H1 (cell line): ENCODE measurements around the gene PYY. TPM values are rescaled to one million over a fixed set of nuclear protein-coding genes. Genes with fewer than 3 reads are reported as not detected.

Experiments
- CTCF ChIA-PET: fragments of 300-600 bp; sonication (Branson Sonifier 250); formaldehyde crosslinking; loops from one replicate; lab custom pipeline; 2021; ENCODE audit not compliant: partially characterized antibody; lab: Charles Lee
- POLR2A ChIA-PET: fragments of 300-600 bp; sonication (Branson Sonifier 250); formaldehyde crosslinking; loops from one replicate; lab custom pipeline; 2021; ENCODE audit warnings: inconsistent platforms; ENCODE audit not compliant: partially characterized antibody; lab: Charles Lee
- DNase-seq, 2 experiments: peaks; one replicate each; pipeline versions ENCODE4 v3.0.0 to v3.0.0-alpha.2; 2010 to 2022; ENCODE audit warnings: low spot score in 2 of 2, low read depth in 1 of 2, mixed read lengths in 1 of 2
- FAIRE-seq: peaks from 2 replicates; lab custom pipeline; 2011; peaks lifted over from hg19 to GRCh38; lab: Jason Lieb, UNC
- H2AFZ ChIP-seq: 2 replicates; pipeline ENCODE4 v1.8.1; 2012; ENCODE audit warnings: low read length, inconsistent platforms
- H2AK5ac ChIP-seq: 2 replicates; pipeline ENCODE4 v1.6.1; 2013; ENCODE audit warnings: low read depth, low read length
- H2BK120ac ChIP-seq: replicated peaks from 2 replicates; pipeline ENCODE3; 2013; ENCODE audit warnings: low read depth, low read length, inconsistent platforms
- H2BK12ac ChIP-seq: 2 replicates; pipeline ENCODE4 v1.6.1; 2013; ENCODE audit warnings: low read depth, low read length
- H2BK15ac ChIP-seq: 2 replicates; pipeline ENCODE4 v1.6.1; 2013; ENCODE audit warnings: low read length
- H2BK20ac ChIP-seq: 2 replicates; pipeline ENCODE4 v1.6.1; 2013; ENCODE audit warnings: low read length
- H2BK5ac ChIP-seq: 2 replicates; pipeline ENCODE4 v1.6.1; 2013; ENCODE audit warnings: low read depth, low read length
- H3K14ac ChIP-seq: 2 replicates; pipeline ENCODE4 v1.6.1; 2013; ENCODE audit warnings: inconsistent platforms; ENCODE audit not compliant: insufficient read length
- H3K18ac ChIP-seq: 2 replicates; pipeline ENCODE4 v1.6.1; 2013; ENCODE audit warnings: low read length; ENCODE audit errors: extremely low read depth
- H3K23ac ChIP-seq: 2 replicates; pipeline ENCODE4 v1.6.1; 2013; ENCODE audit warnings: inconsistent platforms; ENCODE audit not compliant: insufficient read length
- H3K23me2 ChIP-seq: 2 replicates; pipeline ENCODE4 v1.6.1; 2013; ENCODE audit warnings: low read depth, low read length
- H3K27ac ChIP-seq: 2 replicates; pipeline ENCODE4 v1.6.1; 2011; ENCODE audit warnings: low read depth, low read length, inconsistent platforms
- H3K27me3 ChIP-seq, 4 experiments: replicated peaks in 1 of 4; 1 replicate in 1 of 4; 2 replicates in 3 of 4; pipeline versions ENCODE4 v1.6.1 to v1.8.1; 2011 to 2013; ENCODE audit warnings: low read length in 3 of 4, mild to moderate bottlenecking in 3 of 4, inconsistent platforms in 2 of 4, mixed read lengths in 2 of 4, moderate library complexity in 1 of 4; ENCODE audit not compliant: control insufficient read depth in 3 of 4, insufficient read depth in 3 of 4; ENCODE audit errors: extremely low read depth in 1 of 4
- H3K36me3 ChIP-seq, 4 experiments: 2 replicates each; pipeline versions ENCODE4 v1.6.1 to v1.8.1; 2011 to 2013; ENCODE audit warnings: mild to moderate bottlenecking in 4 of 4, low read length in 3 of 4, moderate library complexity in 2 of 4, control low read depth in 1 of 4, inconsistent platforms in 1 of 4; ENCODE audit not compliant: insufficient read depth in 4 of 4, control insufficient read depth in 2 of 4
- H3K4ac ChIP-seq: replicated peaks from 2 replicates; pipeline ENCODE3; 2013; ENCODE audit warnings: low read length, low read depth, mixed read lengths, inconsistent platforms; ENCODE audit not compliant: insufficient read length
- H3K4me1 ChIP-seq, 4 experiments: replicated peaks in 1 of 4; 1 replicate in 1 of 4; 2 replicates in 3 of 4; pipeline versions ENCODE4 v1.6.1 to v1.8.1; 2011 to 2013; ENCODE audit warnings: low read length in 3 of 4, inconsistent platforms in 2 of 4, mixed read lengths in 1 of 4; ENCODE audit not compliant: insufficient read depth in 4 of 4, control insufficient read depth in 3 of 4
- H3K4me2 ChIP-seq, 2 experiments: 2 replicates each; pipeline versions ENCODE4 v1.6.1 to v1.8.1; 2011 to 2013; ENCODE audit warnings: low read depth in 2 of 2, low read length in 2 of 2, control low read depth in 1 of 2, inconsistent platforms in 1 of 2, mild to moderate bottlenecking in 1 of 2; ENCODE audit not compliant: insufficient read depth in 1 of 2
- H3K4me3 ChIP-seq, 4 experiments: fragments of 200-600, 300-600 bp in 1 of 4; sonication (generic), shearing (Covaris generic), sonication (Bioruptor Twin) in 1 of 4; 2 replicates each; pipeline versions ENCODE4 v1.5.1 to v1.8.1; 2011 to 2016; ENCODE audit warnings: low read length in 4 of 4, low read depth in 3 of 4, control low read depth in 2 of 4, inconsistent platforms in 2 of 4, mild to moderate bottlenecking in 2 of 4, mixed read lengths in 1 of 4, moderate library complexity in 1 of 4; ENCODE audit not compliant: insufficient read depth in 2 of 4; ENCODE audit errors: extremely low read depth in 1 of 4
- H3K56ac ChIP-seq: replicated peaks from 2 replicates; pipeline ENCODE3; 2013; ENCODE audit warnings: low read depth, mild to moderate bottlenecking, mixed read lengths, low read length, inconsistent platforms; ENCODE audit not compliant: insufficient read length
- H3K79me1 ChIP-seq: 2 replicates; pipeline ENCODE4 v1.6.1; 2013; ENCODE audit warnings: low read depth, low read length, control low read depth
- H3K79me2 ChIP-seq, 2 experiments: 2 replicates each; pipeline versions ENCODE4 v1.6.1 to v1.8.1; 2012 to 2013; ENCODE audit warnings: low read length in 2 of 2, mild to moderate bottlenecking in 2 of 2, inconsistent platforms in 1 of 2; ENCODE audit not compliant: insufficient read depth in 2 of 2, control insufficient read depth in 1 of 2
- H3K9ac ChIP-seq, 4 experiments: replicated peaks in 1 of 4; 1 replicate in 1 of 4; 2 replicates in 3 of 4; pipeline versions ENCODE4 v1.6.1 to v1.8.1; 2011 to 2013; ENCODE audit warnings: low read depth in 3 of 4, low read length in 3 of 4, control low read depth in 2 of 4, mild to moderate bottlenecking in 2 of 4, moderate library complexity in 2 of 4, inconsistent platforms in 1 of 4; ENCODE audit errors: extremely low read depth in 1 of 4
- H3K9me3 ChIP-seq, 2 experiments: 2 replicates each; pipeline versions ENCODE4 v1.6.1 to v1.8.1; 2012 to 2013; ENCODE audit warnings: mild to moderate bottlenecking in 2 of 2, moderate library complexity in 2 of 2, control low read depth in 1 of 2, inconsistent platforms in 1 of 2, low read depth in 1 of 2, low read length in 1 of 2, mixed read lengths in 1 of 2; ENCODE audit not compliant: insufficient read depth in 2 of 2
- H4K20me1 ChIP-seq, 2 experiments: replicated peaks in 1 of 2; 2 replicates each; pipeline versions ENCODE3 to v1.8.1; 2011 to 2013; ENCODE audit warnings: inconsistent platforms in 2 of 2, low read length in 2 of 2, mild to moderate bottlenecking in 1 of 2; ENCODE audit not compliant: insufficient read depth in 2 of 2, control insufficient read depth in 1 of 2
- H4K5ac ChIP-seq: 2 replicates; pipeline ENCODE4 v1.6.1; 2013; ENCODE audit warnings: low read length, low read depth, mixed read lengths, inconsistent platforms; ENCODE audit not compliant: insufficient read length
- H4K8ac ChIP-seq: 2 replicates; pipeline ENCODE4 v1.8.0; 2013; ENCODE audit warnings: mild to moderate bottlenecking, moderate library complexity, low read length, inconsistent platforms; ENCODE audit not compliant: insufficient read depth; ENCODE audit errors: extremely low read depth
- H4K91ac ChIP-seq: replicated peaks from 2 replicates; pipeline ENCODE3; 2013; ENCODE audit warnings: low read length, mixed read lengths, inconsistent platforms; ENCODE audit not compliant: insufficient read length
- ASH2L ChIP-seq: fragments of 200-600, 300-600 bp; sonication (generic); IDR thresholded peaks from one replicate; pipeline ENCODE4 v1.7.1; 2017; ENCODE audit warnings: low read length
- CEBPB ChIP-seq: IDR thresholded peaks from 2 replicates; pipeline ENCODE4 v1.6.1; 2012; ENCODE audit warnings: low read depth, low read length
- CREB1 ChIP-seq: IDR thresholded peaks from 2 replicates; pipeline ENCODE4 v1.6.1; 2012; ENCODE audit warnings: inconsistent platforms
- PHF8 ChIP-seq: fragments of 200-600 bp; sonication (generic); conservative IDR thresholded peaks from 2 replicates; pipeline ENCODE4 v1.7.1; 2012; ENCODE audit warnings: low read depth, mild to moderate bottlenecking, inconsistent platforms, low read length, moderate library complexity
- RBBP5 ChIP-seq: IDR thresholded peaks from 2 replicates; pipeline ENCODE4 v1.7.1; 2012; ENCODE audit warnings: low read depth, mild to moderate bottlenecking, inconsistent platforms, low read length, moderate library complexity, borderline replicate concordance
- RNF2 ChIP-seq: fragments of 200-900, 300-1000 bp; sonication (generic); IDR thresholded peaks from 2 replicates; pipeline ENCODE4 v1.7.1; 2016; ENCODE audit warnings: borderline replicate concordance, low read depth, mild to moderate bottlenecking, antibody characterized with exemption, low read length; ENCODE audit not compliant: poor library complexity, severe bottlenecking; ENCODE audit errors: missing control alignments
- TEAD4 ChIP-seq: IDR thresholded peaks from 2 replicates; pipeline ENCODE4 v1.6.1; 2012; ENCODE audit warnings: low read depth, low read length, inconsistent platforms, mixed read lengths
- WGBS, 2 experiments: shearing (Covaris generic) in 1 of 2; methylation state at CpG; one replicate each; pipeline versions ENCODE4 v1.1.6 to v1.1.7; 2013 to 2015; ENCODE audit warnings: low lambda C conversion rate in 2 of 2, mixed read lengths in 2 of 2, inconsistent platforms in 1 of 2, low coverage in 1 of 2, missing lambda C conversion rate in 1 of 2; ENCODE audit not compliant: insufficient replicate concordance in 2 of 2, insufficient coverage in 1 of 2, insufficient read length in 1 of 2; ENCODE audit errors: extremely low coverage in 1 of 2, missing lambda C conversion rate in 1 of 2; 5-methylcytosine and 5-hydroxymethylcytosine counted together
- polyA plus RNA-seq, 7 experiments: library from polyadenylated mRNA; depleted of rRNA in 3 of 7; stranded (reverse) in 5 of 7; unstranded in 2 of 7; fragments of >200 nt in 5 of 7; fragments of 200-250 nt in 2 of 7; gene quantifications; 1 replicate in 5 of 7; 2 replicates in 1 of 7; 4 replicates in 1 of 7; pipeline versions ENCODE4 v1.2.1 to v1.2.3, GENCODE V29; 2011 to 2013; ENCODE audit warnings: missing spikeins in 2 of 7, mixed read lengths in 2 of 7
- total RNA-seq: library from RNA; stranded (reverse); fragmentation: NEBNext Ultra II Directional; extraction: Animal tissue kit (Norgen Biotek cat#: 25700); gene quantifications from 2 replicates; pipeline ENCODE4 v1.2.1, GENCODE V29; 2021
- TF ChIP-seq, protein P1 (sequence below), 3 experiments: IDR thresholded peaks; 1 replicate in 2 of 3; 2 replicates in 1 of 3; pipeline versions ENCODE4 v1.5.1 to v1.6.1; 2011; ENCODE audit warnings: low read length in 3 of 3, mild to moderate bottlenecking in 3 of 3, inconsistent platforms in 2 of 3, low read depth in 1 of 3, moderate library complexity in 1 of 3; ENCODE audit not compliant: insufficient read depth in 1 of 3; ENCODE audit errors: control extremely low read depth in 1 of 3

PYY gene
- total and polyA plus RNA-seq, 2 of the 8 experiments (the other 6 are each of a cell fraction or from before 2014, with no cell fraction given): 0.93 to 3.4 TPM

DNA sequence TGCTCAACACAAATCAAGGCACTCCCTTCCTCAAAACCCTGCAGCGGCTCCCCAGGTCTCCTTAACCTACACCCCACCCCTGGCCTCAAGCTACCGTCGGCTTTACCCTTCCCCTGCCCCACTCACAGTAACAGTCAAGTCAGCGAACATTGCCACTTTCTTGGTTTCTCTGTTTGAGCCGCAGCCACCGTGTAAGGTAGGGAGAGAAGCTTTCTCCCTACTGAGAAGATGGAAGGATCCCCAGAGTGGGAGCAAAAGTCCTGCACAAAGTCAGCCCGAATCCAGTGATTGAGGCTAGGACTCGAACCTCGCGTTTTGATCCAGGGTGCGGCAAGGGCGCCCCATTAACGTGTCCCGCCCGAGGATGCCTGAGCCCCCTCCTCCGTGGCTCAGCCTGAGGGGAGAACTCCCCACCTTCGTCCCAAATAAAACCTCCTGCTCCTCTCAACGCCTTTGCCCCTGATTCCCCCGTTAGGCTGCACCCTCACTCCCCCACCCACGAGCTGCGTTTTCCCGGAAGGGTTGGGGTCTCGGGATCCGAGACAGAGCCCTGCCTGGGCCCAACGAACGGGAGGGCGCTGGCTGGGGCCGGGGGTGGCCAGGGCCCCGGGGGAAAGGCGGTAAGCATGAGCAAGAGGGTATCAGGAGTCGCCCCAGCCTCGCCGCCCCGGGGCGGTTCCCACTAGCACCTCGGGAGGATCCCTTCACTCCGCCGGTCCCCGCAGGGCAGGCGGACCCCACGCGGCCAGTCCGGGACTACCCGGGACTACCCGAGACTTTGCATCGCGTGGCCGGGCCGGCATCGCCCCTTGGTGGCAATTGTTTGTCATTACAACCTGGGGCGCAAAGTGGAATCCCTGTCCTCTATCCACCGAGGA, 40.8 kb upstream of the PYY start:
- Histone ChIP-seq H4K5ac (no peak overlapping the region), H3K36me3 (no peaks in the 10 kb centered on the region), H3K4me1 (peaks cover 0 to 2% (median 0%) of the 10 kb centered on the region in 4 experiments; a peak in 1 of 7 replicates), H3K79me2 (no peaks in the 10 kb centered on the region), H2AFZ (peak overlapping the region; percentile 89), H4K8ac (peak overlapping the region; percentile 26), H3K56ac (no peak overlapping the region), H3K18ac (0 out of 2 replicates have a peak overlapping the region, but pooled peaks have one; percentile 16), H3K4me3 (peak overlapping the region; percentile 12 to 67 (median 42)), H4K91ac (peak overlapping the region; percentile 11), H3K27me3 (peaks cover 0 to 9% (median 4%) of the 10 kb centered on the region in 4 experiments; a peak in 5 of 7 replicates), H2BK20ac (0 out of 2 replicates have a peak overlapping the region, but pooled peaks have one; percentile 32), H2BK15ac (0 out of 2 replicates have a peak overlapping the region, but pooled peaks have one; percentile 46), H3K23me2 (no peaks in the 10 kb centered on the region; the same call in 1 of the 2 replicates), H2AK5ac (no peak overlapping the region), H3K79me1 (no peaks in the 10 kb centered on the region), H2BK5ac (no peak overlapping the region), H3K14ac (no peak overlapping the region), H2BK120ac (peak overlapping the region; percentile 5), H3K9me3 (no peaks in the 10 kb centered on the region), H3K4ac (no peak overlapping the region), H3K27ac (no peak overlapping the region), H4K20me1 (no peaks in the 10 kb centered on the region), H2BK12ac (no peak overlapping the region), H3K23ac (no peak overlapping the region), H3K9ac (no peak overlapping the region; a peak in 1 of 7 replicates), H3K4me2 (peak overlapping the region; percentile 35 to 69)
- ChIA-PET POLR2A (interaction anchor here (0.6 to 3.1 kb wide), 8 partner anchors 10 to 57 kb away, joined by 3 to 17 read pairs (median 3); partner anchors contain the start of gene NAGS), CTCF (interaction anchor here (0.7 to 22.7 kb wide), 31 partner anchors 8 to 433 kb away, joined by 3 to 416 read pairs (median 4); partner anchors contain the start of genes CD300LG, MPP2, NAGS and PPY)
- DNase-seq (peak in 1 of 2 experiments; percentile 92), FAIRE-seq (peak; percentile 77)
- 15% methylated on average over 48 of the region's 52 CpGs; no CpG with 5 or more reads in 1 of the 2 experiments for WGBS, 2 experiments
- TF ChIP-seq, protein P1, sequence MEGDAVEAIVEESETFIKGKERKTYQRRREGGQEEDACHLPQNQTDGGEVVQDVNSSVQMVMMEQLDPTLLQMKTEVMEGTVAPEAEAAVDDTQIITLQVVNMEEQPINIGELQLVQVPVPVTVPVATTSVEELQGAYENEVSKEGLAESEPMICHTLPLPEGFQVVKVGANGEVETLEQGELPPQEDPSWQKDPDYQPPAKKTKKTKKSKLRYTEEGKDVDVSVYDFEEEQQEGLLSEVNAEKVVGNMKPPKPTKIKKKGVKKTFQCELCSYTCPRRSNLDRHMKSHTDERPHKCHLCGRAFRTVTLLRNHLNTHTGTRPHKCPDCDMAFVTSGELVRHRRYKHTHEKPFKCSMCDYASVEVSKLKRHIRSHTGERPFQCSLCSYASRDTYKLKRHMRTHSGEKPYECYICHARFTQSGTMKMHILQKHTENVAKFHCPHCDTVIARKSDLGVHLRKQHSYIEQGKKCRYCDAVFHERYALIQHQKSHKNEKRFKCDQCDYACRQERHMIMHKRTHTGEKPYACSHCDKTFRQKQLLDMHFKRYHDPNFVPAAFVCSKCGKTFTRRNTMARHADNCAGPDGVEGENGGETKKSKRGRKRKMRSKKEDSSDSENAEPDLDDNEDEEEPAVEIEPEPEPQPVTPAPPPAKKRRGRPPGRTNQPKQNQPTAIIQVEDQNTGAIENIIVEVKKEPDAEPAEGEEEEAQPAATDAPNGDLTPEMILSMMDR (IDR thresholded peaks at IDR 0.05; ENCODE audit: control extremely low read depth in 1 of 3, insufficient read depth in 1 of 3, low read depth in 1 of 3, low read length in 3 of 3): peak; percentile 81 to 97 (median 83)
- TF ChIP-seq RBBP5 (no peak), TEAD4 (no peak), RNF2 (no peak), CEBPB (no peak), ASH2L (peak; percentile 65), PHF8 (0 out of 2 replicates have a peak, but pooled peaks have one; percentile 36), CREB1 (no peak)
